GM19023 (cell line): ENCODE measurements around the gene POU2AF3.
A peak's percentile ranks its signal among the peaks of the same experiment; 100 is the strongest.
"Not testable (repeated sequence)": the region's sequence is repeated elsewhere in the genome, so short reads cannot be mapped to it uniquely, and the experiment has no call there.

Source experiments
- ATAC-seq: cut with Tn5 transposase; IDR thresholded peaks from one replicate; pipeline ENCODE4 v1.9.1; 2021; ENCODE audit warnings: mild to moderate bottlenecking, moderate library complexity; ENCODE audit not compliant: unreplicated experiment

The POU2AF3 gene

GRCh38 chr11:111298413-111299100 lies at the start of gene POU2AF3:
TSS of gene POU2AF3 (plus strand) at chr11:111298546. CDS start at chr11:111298582, 36 bp downstream.
- peak; percentile 2 for ATAC-seq

GRCh38 chr11:111250936-111251335 lies 47.4 kb upstream of the POU2AF3 start:
- ATAC-seq: no peak

GRCh38 chr11:111253131-111253530 lies 45.2 kb upstream of the POU2AF3 start:
- ATAC-seq: no peak

- ATAC-seq: no peak
Observed at GRCh38 chr11:111253630-111254029, 44.7 kb upstream of the POU2AF3 start.

GRCh38 chr11:111258046-111258445 lies 40.3 kb upstream of the POU2AF3 start:
- ATAC-seq: no peak

- no peak for ATAC-seq
Observed at GRCh38 chr11:111259896-111260295, 38.5 kb upstream of the POU2AF3 start.

GRCh38 chr11:111260811-111261210 lies 37.5 kb upstream of the POU2AF3 start:
- ATAC-seq: no peak

GRCh38 chr11:111264646-111265045 lies 33.7 kb upstream of the POU2AF3 start:
- ATAC-seq: no peak

- ATAC-seq: no peak
Observed at GRCh38 chr11:111265421-111265820, 32.9 kb upstream of the POU2AF3 start.

- ATAC-seq: not testable (repeated sequence)
Observed at GRCh38 chr11:111268303-111268702, 30.0 kb upstream of the POU2AF3 start.

- ATAC-seq: no peak
Observed at GRCh38 chr11:111269146-111269868, 29.0 kb upstream of the POU2AF3 start.

- no peak for ATAC-seq
Observed at GRCh38 chr11:111272420-111272819, 25.9 kb upstream of the POU2AF3 start.

- no peak for ATAC-seq
Observed at GRCh38 chr11:111282562-111283075, 15.7 kb upstream of the POU2AF3 start.

- no peak for ATAC-seq
Observed at GRCh38 chr11:111283945-111284481, 14.3 kb upstream of the POU2AF3 start.

- ATAC-seq: no peak
Observed at GRCh38 chr11:111285189-111286091, 12.9 kb upstream of the POU2AF3 start.

GRCh38 chr11:111291764-111292163 lies 6.6 kb upstream of the POU2AF3 start:
- no peak for ATAC-seq

- ATAC-seq: not testable (repeated sequence)
Observed at GRCh38 chr11:111292408-111292807, 5.9 kb upstream of the POU2AF3 start.

GRCh38 chr11:111296196-111296595 lies 2.1 kb upstream of the POU2AF3 start:
- ATAC-seq: no peak

GRCh38 chr11:111297696-111298095 lies 650 bp upstream of the POU2AF3 start:
- no peak for ATAC-seq

GRCh38 chr11:111299101-111300026 lies 1.0 kb downstream of the POU2AF3 start:
- ATAC-seq: peak; percentile 71
